Vagina (tissue), 2 donors: Measurements from ENCODE around the gene PSAPL1. TPM values are rescaled to one million over a fixed set of nuclear protein-coding genes. Genes with fewer than 3 reads are reported as not detected.

Experiments
- DNase-seq, 2 donors: peaks; one replicate each; pipeline ENCODE4 v3.0.0-alpha.2; 2017; ENCODE audit errors: extremely low spot score in 2 of 2
- H3K27ac ChIP-seq: fragments of 200-600 bp; sonication (generic); one replicate; pipeline ENCODE4 v1.5.1; 2019
- H3K27me3 ChIP-seq: fragments of 200-600 bp; sonication (generic); one replicate; pipeline ENCODE4 v1.5.1; 2019
- H3K36me3 ChIP-seq, 2 donors: fragments of 200-600 bp; sonication (generic); one replicate each; pipeline ENCODE4 v1.5.1; 2017 to 2019
- H3K4me1 ChIP-seq: fragments of 200-600 bp; sonication (generic); one replicate; pipeline ENCODE4 v1.5.1; 2019
- H3K4me3 ChIP-seq, 2 donors: fragments of 200-600 bp; sonication (generic); 1 replicate in 1 of 2; 2 replicates in 1 of 2; pipeline ENCODE4 v1.5.1; 2016 to 2019
- H3K9me3 ChIP-seq: fragments of 200-600 bp; sonication (generic); one replicate; pipeline ENCODE4 v1.5.1; 2019
- POLR2A ChIP-seq, 2 donors: fragments of 450-650 bp; IDR thresholded peaks; one replicate each; pipeline ENCODE4 v1.6.1; 2017; ENCODE audit warnings: antibody characterized with exemption in 2 of 2, mild to moderate bottlenecking in 2 of 2, moderate library complexity in 2 of 2
- POLR2AphosphoS5 ChIP-seq, 2 donors: sonication (generic); formaldehyde crosslinking; IDR thresholded peaks; one replicate each; pipeline ENCODE4 v1.9.0; 2017; ENCODE audit warnings: antibody characterized with exemption in 2 of 2, mild to moderate bottlenecking in 2 of 2, low read depth in 1 of 2; ENCODE audit not compliant: insufficient read depth in 1 of 2
- intact Hi-C: fragments of 100-400 bp; cut with DNase I; formaldehyde crosslinking; loops from one replicate; pipeline ENCODE4 v1.15.1; 2023
- total RNA-seq: library from RNA; depleted of rRNA; stranded (reverse); fragments of >200 nt; gene quantifications from one replicate; pipeline ENCODE4 v1.2.3, GENCODE V29; 2016
- TF ChIP-seq, protein P1 (sequence below), 3 experiments: fragments of 450-650 bp in 2 of 3; fragments of 200-600 bp in 1 of 3; sonication (generic) in 1 of 3; IDR thresholded peaks; one replicate each; pipeline ENCODE4 v1.5.1; 2017 to 2019; ENCODE audit warnings: antibody characterized with exemption in 3 of 3, mild to moderate bottlenecking in 2 of 3, moderate library complexity in 2 of 3

The PSAPL1 gene
- total RNA-seq, 1 donor from 2014 or later: not detected

- H3K27ac ChIP-seq: no peak overlapping the region
- TF ChIP-seq POLR2AphosphoS5 (IDR thresholded peaks at IDR 0.05; ENCODE audit: insufficient read depth in 1 of 2, low read depth in 1 of 2) (no peak), POLR2A (IDR thresholded peaks at IDR 0.05) (no peak)
- TF ChIP-seq, protein P1, sequence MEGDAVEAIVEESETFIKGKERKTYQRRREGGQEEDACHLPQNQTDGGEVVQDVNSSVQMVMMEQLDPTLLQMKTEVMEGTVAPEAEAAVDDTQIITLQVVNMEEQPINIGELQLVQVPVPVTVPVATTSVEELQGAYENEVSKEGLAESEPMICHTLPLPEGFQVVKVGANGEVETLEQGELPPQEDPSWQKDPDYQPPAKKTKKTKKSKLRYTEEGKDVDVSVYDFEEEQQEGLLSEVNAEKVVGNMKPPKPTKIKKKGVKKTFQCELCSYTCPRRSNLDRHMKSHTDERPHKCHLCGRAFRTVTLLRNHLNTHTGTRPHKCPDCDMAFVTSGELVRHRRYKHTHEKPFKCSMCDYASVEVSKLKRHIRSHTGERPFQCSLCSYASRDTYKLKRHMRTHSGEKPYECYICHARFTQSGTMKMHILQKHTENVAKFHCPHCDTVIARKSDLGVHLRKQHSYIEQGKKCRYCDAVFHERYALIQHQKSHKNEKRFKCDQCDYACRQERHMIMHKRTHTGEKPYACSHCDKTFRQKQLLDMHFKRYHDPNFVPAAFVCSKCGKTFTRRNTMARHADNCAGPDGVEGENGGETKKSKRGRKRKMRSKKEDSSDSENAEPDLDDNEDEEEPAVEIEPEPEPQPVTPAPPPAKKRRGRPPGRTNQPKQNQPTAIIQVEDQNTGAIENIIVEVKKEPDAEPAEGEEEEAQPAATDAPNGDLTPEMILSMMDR (IDR thresholded peaks at IDR 0.05): no peak
- no peaks in the 10 kb centered on the region for H3K4me1 ChIP-seq
- H3K27me3 ChIP-seq: no peaks in the 10 kb centered on the region
- H3K36me3 ChIP-seq: no peaks in the 10 kb centered on the region
- DNase-seq: no peak
- no peaks in the 10 kb centered on the region for H3K9me3 ChIP-seq
- intact Hi-C loops: no loop called here
- no peak overlapping the region for H3K4me3 ChIP-seq
Observed at GRCh38 chr4:7451800-7452199, 17.1 kb upstream of the PSAPL1 start.

- Histone ChIP-seq H3K27me3 (no peaks in the 10 kb centered on the region), H3K9me3 (no peaks in the 10 kb centered on the region), H3K4me1 (no peaks in the 10 kb centered on the region), H3K36me3 (no peaks in the 10 kb centered on the region), H3K4me3 (no peak overlapping the region), H3K27ac (no peak overlapping the region)
- intact Hi-C loops: no loop called here
- DNase-seq: no peak
- no peak for TF ChIP-seq POLR2A (IDR thresholded peaks at IDR 0.05)
- TF ChIP-seq POLR2AphosphoS5 (IDR thresholded peaks at IDR 0.05; ENCODE audit: insufficient read depth in 1 of 2, low read depth in 1 of 2): no peak
- TF ChIP-seq, protein P1 (IDR thresholded peaks at IDR 0.05): no peak
Observed at GRCh38 chr4:7451434-7451789, 16.7 kb upstream of the PSAPL1 start.

- no peak for DNase-seq
- Histone ChIP-seq H3K9me3 (no peaks in the 10 kb centered on the region), H3K4me1 (no peaks in the 10 kb centered on the region), H3K27ac (no peak overlapping the region), H3K4me3 (no peak overlapping the region), H3K36me3 (no peaks in the 10 kb centered on the region), H3K27me3 (no peaks in the 10 kb centered on the region)
- TF ChIP-seq, protein P1 (IDR thresholded peaks at IDR 0.05): no peak
- TF ChIP-seq POLR2A (IDR thresholded peaks at IDR 0.05) (no peak), POLR2AphosphoS5 (IDR thresholded peaks at IDR 0.05; ENCODE audit: insufficient read depth in 1 of 2, low read depth in 1 of 2) (no peak)
- intact Hi-C loops: no loop called here
Observed at GRCh38 chr4:7450775-7451433, 16.2 kb upstream of the PSAPL1 start.

- TF ChIP-seq POLR2AphosphoS5 (IDR thresholded peaks at IDR 0.05; ENCODE audit: insufficient read depth in 1 of 2, low read depth in 1 of 2) (no peak), POLR2A (IDR thresholded peaks at IDR 0.05) (no peak)
- TF ChIP-seq, protein P1 (IDR thresholded peaks at IDR 0.05): no peak
- no peak for DNase-seq
- intact Hi-C loops: loop anchor here (5.0 kb wide), 1 partner anchor 1394 kb away; no protein-coding TSS in a partner anchor
- Histone ChIP-seq H3K36me3 (no peaks in the 10 kb centered on the region), H3K9me3 (no peaks in the 10 kb centered on the region), H3K4me1 (no peaks in the 10 kb centered on the region), H3K4me3 (no peak overlapping the region), H3K27me3 (no peaks in the 10 kb centered on the region), H3K27ac (no peak overlapping the region)
Observed at GRCh38 chr4:7448036-7448435, 13.3 kb upstream of the PSAPL1 start.

DNA sequence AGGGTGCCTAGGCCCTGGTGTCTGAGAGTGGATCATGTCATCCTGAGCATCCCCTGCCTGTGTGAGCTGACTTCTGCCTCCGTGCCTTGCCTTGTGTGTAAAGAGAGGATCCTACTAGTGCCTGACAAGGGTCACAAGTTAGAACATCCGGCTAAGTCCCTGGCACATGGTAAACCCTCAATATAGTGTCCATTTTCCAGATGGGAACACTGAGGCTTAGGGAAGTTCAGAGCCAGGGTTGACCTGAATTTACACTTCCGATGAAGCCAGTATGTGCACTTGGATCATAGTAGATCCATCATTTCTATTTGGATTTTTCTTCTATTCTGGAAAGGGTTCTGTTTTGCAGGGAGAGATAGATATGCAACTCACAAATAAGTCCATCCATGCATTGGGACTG is 12.5 kb upstream of the PSAPL1 start:
- no peak for DNase-seq
- Histone ChIP-seq H3K4me3 (no peak overlapping the region), H3K9me3 (no peaks in the 10 kb centered on the region), H3K27ac (no peak overlapping the region), H3K4me1 (no peaks in the 10 kb centered on the region), H3K27me3 (no peaks in the 10 kb centered on the region), H3K36me3 (no peaks in the 10 kb centered on the region)
- intact Hi-C loops: loop anchor here (5.0 kb wide), 1 partner anchor 1395 kb away; no protein-coding TSS in a partner anchor
- TF ChIP-seq POLR2AphosphoS5 (IDR thresholded peaks at IDR 0.05; ENCODE audit: insufficient read depth in 1 of 2, low read depth in 1 of 2): no peak
